WTC11 (cell line): ENCODE measurements around the gene MRPS15. TPM values are rescaled to one million over a fixed set of nuclear protein-coding genes. Genes with fewer than 3 reads are reported as not detected.

ENCODE experiments used
- ATAC-seq: fragments of 200-7000 bp; cut with Tn5 transposase; 2 replicates; pipeline ENCODE4 v1.10.0; 2021; ENCODE audit warnings: mild to moderate bottlenecking, moderate library complexity
- CTCF ChIA-PET: fragments of 300-600 bp; sonication (Branson Sonifier 250); formaldehyde crosslinking; loops from one replicate; lab custom pipeline; 2021; ENCODE audit warnings: antibody characterized with exemption; lab: Charles Lee
- POLR2A ChIA-PET: fragments of 350-600 bp; sonication (Branson Sonifier 250); formaldehyde crosslinking; loops from one replicate; lab custom pipeline; 2021; ENCODE audit warnings: antibody characterized with exemption; lab: Charles Lee
- DNase-seq: peaks from one replicate; pipeline ENCODE4 v3.0.0; 2021; ENCODE audit warnings: low spot score
- H3K27ac Mint-ChIP-seq: 2 replicates; pipeline ENCODE4 v1.8.0; 2021; ENCODE audit warnings: mixed read lengths
- H3K27me3 Mint-ChIP-seq: 2 replicates; pipeline ENCODE4 v1.8.0; 2021; ENCODE audit warnings: low read depth, mild to moderate bottlenecking, moderate library complexity, mixed read lengths
- H3K36me3 Mint-ChIP-seq: 2 replicates; pipeline ENCODE4 v1.8.0; 2021; ENCODE audit warnings: mixed read lengths
- H3K4me1 Mint-ChIP-seq: 2 replicates; pipeline ENCODE4 v1.8.0; 2022; ENCODE audit warnings: mixed read lengths
- H3K4me3 Mint-ChIP-seq: 2 replicates; pipeline ENCODE4 v1.8.0; 2021; ENCODE audit warnings: mild to moderate bottlenecking, moderate library complexity, mixed read lengths
- H3K9me3 Mint-ChIP-seq: 2 replicates; pipeline ENCODE4 v1.8.0; 2021; ENCODE audit warnings: mixed read lengths
- AFF4 ChIP-seq: sonication (generic); formaldehyde crosslinking; IDR thresholded peaks from 2 replicates; pipeline ENCODE4 v1.8.1; 2023; ENCODE audit warnings: mild to moderate bottlenecking, missing genetic modification reagents, borderline replicate concordance
- AR ChIP-seq: fragments of 250-450 bp; sonication (Bioruptor Pico); IDR thresholded peaks from 2 replicates; pipeline ENCODE4 v1.9.0; 2021; ENCODE audit warnings: mild to moderate bottlenecking
- ATF1 ChIP-seq: sonication (generic); formaldehyde crosslinking; IDR thresholded peaks from 2 replicates; pipeline ENCODE4 v1.8.1; 2023; ENCODE audit warnings: mild to moderate bottlenecking, moderate library complexity, missing genetic modification reagents
- ATF6 ChIP-seq: sonication (generic); formaldehyde crosslinking; IDR thresholded peaks from 2 replicates; pipeline ENCODE4 v1.8.1; 2023; ENCODE audit warnings: mild to moderate bottlenecking, missing genetic modification reagents
- E2F1 ChIP-seq: sonication (generic); formaldehyde crosslinking; IDR thresholded peaks from 2 replicates; pipeline ENCODE4 v1.8.0; 2022; ENCODE audit warnings: mild to moderate bottlenecking, missing genetic modification reagents
- FOXP4 ChIP-seq: sonication (generic); formaldehyde crosslinking; IDR thresholded peaks from 2 replicates; pipeline ENCODE4 v1.8.0; 2022; ENCODE audit warnings: mild to moderate bottlenecking, missing genetic modification reagents
- GABPB1 ChIP-seq: sonication (generic); formaldehyde crosslinking; IDR thresholded peaks from 2 replicates; pipeline ENCODE4 v1.8.1; 2023; ENCODE audit warnings: mild to moderate bottlenecking, missing genetic modification reagents
- MLX ChIP-seq: sonication (generic); formaldehyde crosslinking; IDR thresholded peaks from 2 replicates; pipeline ENCODE4 v1.8.1; 2023; ENCODE audit warnings: mild to moderate bottlenecking, missing genetic modification reagents, moderate library complexity
- NR2C2 ChIP-seq: sonication (generic); formaldehyde crosslinking; IDR thresholded peaks from 2 replicates; pipeline ENCODE4 v1.8.0; 2022; ENCODE audit warnings: mild to moderate bottlenecking, missing genetic modification reagents
- PRDM15 ChIP-seq: sonication (generic); formaldehyde crosslinking; IDR thresholded peaks from 2 replicates; pipeline ENCODE4 v1.8.0; 2022; ENCODE audit warnings: missing genetic modification reagents
- TEAD4 ChIP-seq: sonication (generic); formaldehyde crosslinking; IDR thresholded peaks from 2 replicates; pipeline ENCODE4 v1.8.0; 2022; ENCODE audit warnings: mild to moderate bottlenecking, missing genetic modification reagents
- ZNF396 ChIP-seq: fragments of 250-450 bp; sonication (Bioruptor Pico); IDR thresholded peaks from 2 replicates; pipeline ENCODE4 v1.8.0; 2021; ENCODE audit warnings: mild to moderate bottlenecking, moderate library complexity, borderline replicate concordance
- ZNF423 ChIP-seq: fragments of 250-450 bp; sonication (Bioruptor Pico); IDR thresholded peaks from 2 replicates; pipeline ENCODE4 v2.1.2; 2022; ENCODE audit warnings: mild to moderate bottlenecking, moderate library complexity
- ZNF671 ChIP-seq: fragments of 250-450 bp; sonication (Bioruptor Pico); IDR thresholded peaks from 2 replicates; pipeline ENCODE4 v1.8.0; 2021; ENCODE audit warnings: mild to moderate bottlenecking
- total RNA-seq: library from RNA; stranded (reverse); gene quantifications from 3 replicates; pipeline ENCODE4 v1.2.3, GENCODE V29; 2021

Gene MRPS15
- total RNA-seq, 1 experiment from 2014 or later, result 113 TPM

- no peak overlapping the region for H3K4me3 Mint-ChIP-seq
- ATAC-seq (no peak), DNase-seq (no peak)
- TF ChIP-seq MLX (CRISPR knock-in tag), result no peak
- H3K4me1 Mint-ChIP-seq, result peaks cover 16% of the 10 kb centered on the region
- H3K27ac Mint-ChIP-seq, result no peak overlapping the region
- ChIA-PET CTCF (no interaction called here), POLR2A (no interaction called here)
- H3K36me3 Mint-ChIP-seq, result peaks cover 4% of the 10 kb centered on the region; the same call in 1 of the 2 replicates
- H3K27me3 Mint-ChIP-seq, result peaks cover 63% of the 10 kb centered on the region
- no peaks in the 10 kb centered on the region for H3K9me3 Mint-ChIP-seq
These were observed 2.3 kb upstream of the MRPS15 start for GRCh38 chr1:36466370-36467026.

GRCh38 chr1:36465731-36466369 lies 1.7 kb upstream of the MRPS15 start:
- H3K27ac Mint-ChIP-seq, result no peak overlapping the region
- H3K9me3 Mint-ChIP-seq, result no peaks in the 10 kb centered on the region
- no peak overlapping the region; the same call in 1 of the 2 replicates for H3K4me3 Mint-ChIP-seq
- H3K27me3 Mint-ChIP-seq, result peaks cover 57% of the 10 kb centered on the region
- POLR2A ChIA-PET, result no interaction called here
- TF ChIP-seq ATF6 (CRISPR knock-in tag) (no peak), GABPB1 (no peak), ATF1 (CRISPR knock-in tag) (no peak), ZNF423 (no peak), ZNF396 (CRISPR knock-in tag) (no peak), AR (CRISPR knock-in tag) (no peak), NR2C2 (CRISPR knock-in tag) (no peak), ZNF671 (CRISPR knock-in tag) (no peak), E2F1 (no peak), TEAD4 (no peak), AFF4 (CRISPR knock-in tag) (no peak), FOXP4 (CRISPR knock-in tag) (no peak), PRDM15 (CRISPR knock-in tag) (no peak)
- CTCF ChIA-PET, result interaction anchor here (3.3 kb wide), 1 partner anchor 15 kb away, joined by 15 read pairs; the partner anchor contains the start of gene OSCP1
- H3K36me3 Mint-ChIP-seq, result peaks cover 11% of the 10 kb centered on the region
- DNase-seq (no peak), ATAC-seq (no peak)
- peaks cover 16% of the 10 kb centered on the region for H3K4me1 Mint-ChIP-seq
